GM18520 (cell line): ENCODE results near the gene PRDX5.

Experiments used
- ATAC-seq: cut with Tn5 transposase; IDR thresholded peaks from one replicate; pipeline ENCODE4 v1.9.1; 2021; ENCODE audit not compliant: unreplicated experiment

PRDX5 gene

GRCh38 chr11:64289002-64289564, 28.8 kb upstream of the PRDX5 start:
- ATAC-seq: no peak

GRCh38 chr11:64290352-64291261, 27.3 kb upstream of the PRDX5 start:
- ATAC-seq: no peak

GRCh38 chr11:64291262-64291751, 26.6 kb upstream of the PRDX5 start, which contains the start of gene KCNK4:
TSS of gene KCNK4 (plus strand) at chr11:64291302. CDS start at chr11:64293019, 1,717 bp downstream.
- no peak for ATAC-seq

- ATAC-seq: no peak
Measured at GRCh38 chr11:64291752-64292459, 26.0 kb upstream of the PRDX5 start.

- no peak for ATAC-seq
Measured at GRCh38 chr11:64292460-64293254, 25.3 kb upstream of the PRDX5 start.

- ATAC-seq: no peak
Measured at GRCh38 chr11:64294774-64295173, 23.1 kb upstream of the PRDX5 start.

- ATAC-seq: no peak
Measured at GRCh38 chr11:64295760-64296159, 22.2 kb upstream of the PRDX5 start.

- ATAC-seq: no peak
Measured at GRCh38 chr11:64296236-64296635, 21.7 kb upstream of the PRDX5 start.

GRCh38 chr11:64296830-64297698, 20.9 kb upstream of the PRDX5 start:
- ATAC-seq: no peak

- ATAC-seq: no peak
Measured at GRCh38 chr11:64297699-64298358, 20.1 kb upstream of the PRDX5 start.

GRCh38 chr11:64298966-64299846, 18.7 kb upstream of the PRDX5 start:
- no peak for ATAC-seq

GRCh38 chr11:64299847-64300648, 17.9 kb upstream of the PRDX5 start, which contains the start of gene CATSPERZ:
TSS of gene CATSPERZ (plus strand) at chr11:64300358. CDS start at chr11:64300411, 53 bp downstream.
- ATAC-seq: no peak

- no peak for ATAC-seq
Measured at GRCh38 chr11:64303109-64304031, 14.6 kb upstream of the PRDX5 start.

- no peak for ATAC-seq
Measured at GRCh38 chr11:64304032-64304315, 13.9 kb upstream of the PRDX5 start.

- peak; percentile 21 for ATAC-seq
Measured at GRCh38 chr11:64304316-64305072, 13.4 kb upstream of the PRDX5 start.
